Umbilical cord (tissue), 2 donors: ENCODE results near the gene BRICD5. TPM values are rescaled to one million over a fixed set of nuclear protein-coding genes. Genes with fewer than 3 reads are reported as not detected.

Source experiments
- DNase-seq: peaks from one replicate; pipeline ENCODE4 v3.0.0-alpha.2; 2015; ENCODE audit warnings: low spot score
- total RNA-seq: library from RNA; depleted of rRNA; stranded (reverse); fragments of >200 nt; gene quantifications from one replicate; pipeline ENCODE4 v1.2.3, GENCODE V29; 2014; ENCODE audit warnings: low replicate concordance; ENCODE audit not compliant: insufficient read depth

Gene BRICD5
- total RNA-seq, 1 donor from 2014 or later: 3.6 TPM

DNA sequence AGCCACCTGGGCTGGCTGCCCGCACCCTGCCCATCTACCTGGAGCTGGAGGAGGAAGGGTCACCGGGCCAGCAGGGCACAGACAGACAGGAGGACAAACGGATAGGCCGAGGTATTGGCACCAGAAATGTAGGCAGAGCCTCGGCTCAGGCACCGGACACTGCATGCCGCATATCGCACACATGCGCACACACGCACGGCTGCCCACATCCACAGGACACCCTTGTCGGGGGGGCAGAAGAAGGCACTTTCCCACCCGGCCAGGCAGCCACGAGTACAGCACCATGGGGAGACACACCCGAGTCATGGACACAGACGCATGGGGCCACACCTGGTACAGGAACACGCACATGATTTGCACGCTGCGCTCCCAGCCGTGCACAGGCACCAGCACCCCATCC, 28.7 kb downstream of the BRICD5 start:
- no peak for DNase-seq

- no peak for DNase-seq
Observed at GRCh38 chr16:2180962-2181923, 29.4 kb downstream of the BRICD5 start.

- DNase-seq: no peak
Observed at GRCh38 chr16:2180461-2180860, 30.2 kb downstream of the BRICD5 start.

- no peak for DNase-seq
Observed at GRCh38 chr16:2179576-2179975, 31.1 kb downstream of the BRICD5 start.

GRCh38 chr16:2179107-2179501, 31.6 kb downstream of the BRICD5 start:
- DNase-seq: no peak

- no peak for DNase-seq
Observed at GRCh38 chr16:2178321-2179106, 32.1 kb downstream of the BRICD5 start.

DNA sequence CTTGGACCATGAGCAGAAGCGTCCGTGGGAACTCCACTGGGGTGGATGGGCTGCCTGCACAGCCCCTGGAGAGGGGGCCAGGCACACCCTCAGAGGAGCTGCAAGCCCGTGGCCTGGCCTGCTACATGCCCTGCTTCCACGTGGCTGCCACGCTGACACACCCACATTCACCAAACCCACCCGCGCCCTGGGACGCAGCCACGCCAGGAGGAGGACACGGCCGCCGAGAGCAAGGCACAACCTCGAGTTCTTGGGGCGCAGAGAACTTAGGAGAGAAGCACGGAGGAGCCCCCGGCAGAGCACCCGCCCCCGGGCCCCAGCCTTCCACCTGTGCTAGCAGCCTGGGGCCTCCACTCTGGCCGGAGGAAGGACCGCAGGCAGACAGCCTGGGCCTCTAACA, 33.1 kb downstream of the BRICD5 start:
- DNase-seq: no peak

DNA sequence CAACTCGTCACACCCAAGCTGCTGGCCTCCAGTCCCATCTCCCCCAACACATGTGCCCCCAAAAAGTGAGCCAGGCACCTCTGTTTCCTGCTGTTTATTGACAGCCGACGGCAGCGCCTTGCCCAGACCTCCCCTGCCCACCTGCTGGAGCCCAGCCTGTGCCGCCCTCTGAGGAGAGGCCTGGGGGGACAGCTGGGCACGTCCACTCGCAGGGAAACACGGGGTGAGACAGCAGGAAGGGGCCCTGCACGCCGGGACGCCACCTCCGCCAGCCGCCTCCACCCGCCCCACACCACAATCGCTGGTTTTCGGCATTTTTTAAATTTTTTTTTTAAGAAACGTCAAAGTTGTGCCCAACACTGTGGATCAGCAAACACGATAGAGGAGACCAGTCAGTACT, 33.6 kb downstream of the BRICD5 start:
- no peak for DNase-seq

- no peak for DNase-seq
Observed at GRCh38 chr16:2176047-2176446, 34.6 kb downstream of the BRICD5 start.

- DNase-seq: no peak
Observed at GRCh38 chr16:2175454-2175853, 35.2 kb downstream of the BRICD5 start.

GRCh38 chr16:2174396-2175131, 36.1 kb downstream of the BRICD5 start:
- no peak for DNase-seq

DNA sequence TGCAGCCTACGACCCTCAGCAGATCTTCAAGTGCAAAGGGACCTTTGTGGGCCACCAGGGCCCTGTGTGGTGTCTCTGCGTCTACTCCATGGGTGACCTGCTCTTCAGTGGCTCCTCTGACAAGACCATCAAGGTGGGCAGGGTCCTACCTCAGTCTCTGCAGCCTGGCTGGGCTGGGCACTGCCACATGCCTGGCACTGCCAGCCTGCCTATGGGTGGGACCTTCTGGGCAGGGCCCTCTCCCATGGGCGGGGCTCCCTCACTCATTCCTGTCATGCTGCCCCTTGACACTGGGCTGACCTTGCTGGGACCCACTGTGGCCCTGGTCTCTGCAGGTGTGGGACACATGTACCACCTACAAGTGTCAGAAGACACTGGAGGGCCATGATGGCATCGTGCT, 36.7 kb downstream of the BRICD5 start:
- no peak for DNase-seq

GRCh38 chr16:2173366-2173765, 37.3 kb downstream of the BRICD5 start:
- no peak for DNase-seq

DNA sequence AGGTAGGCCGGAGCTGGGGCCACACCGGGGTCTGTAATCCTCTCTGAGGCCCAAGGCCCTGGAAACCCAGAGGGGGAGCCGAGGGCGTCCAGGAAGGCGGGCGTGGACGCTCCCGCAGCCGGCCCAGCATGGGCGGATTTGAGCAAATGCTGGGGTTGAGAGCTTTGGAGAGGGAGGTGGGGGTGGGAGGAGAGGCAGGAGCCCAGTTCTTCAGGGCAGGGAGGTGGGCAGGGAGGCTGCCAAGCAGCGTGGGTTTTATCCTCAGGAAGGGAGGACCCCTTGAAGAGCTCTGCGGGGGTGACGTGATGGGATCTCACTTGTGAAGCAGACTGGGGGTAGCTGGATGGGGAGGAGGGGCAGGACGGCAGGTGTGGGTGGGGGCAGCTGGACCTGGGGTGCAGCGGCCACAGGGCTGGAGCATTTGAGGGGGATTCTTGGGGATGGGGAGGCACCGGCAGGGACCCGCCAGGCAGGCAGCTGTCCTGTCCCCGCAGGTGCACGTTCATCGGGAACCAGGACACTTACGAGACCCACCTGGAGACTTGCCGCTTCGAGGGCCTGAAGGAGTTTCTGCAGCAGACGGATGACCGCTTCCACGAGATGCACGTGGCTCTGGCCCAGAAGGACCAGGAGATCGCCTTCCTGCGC, 37.9 kb downstream of the BRICD5 start:
- no peak for DNase-seq

DNA sequence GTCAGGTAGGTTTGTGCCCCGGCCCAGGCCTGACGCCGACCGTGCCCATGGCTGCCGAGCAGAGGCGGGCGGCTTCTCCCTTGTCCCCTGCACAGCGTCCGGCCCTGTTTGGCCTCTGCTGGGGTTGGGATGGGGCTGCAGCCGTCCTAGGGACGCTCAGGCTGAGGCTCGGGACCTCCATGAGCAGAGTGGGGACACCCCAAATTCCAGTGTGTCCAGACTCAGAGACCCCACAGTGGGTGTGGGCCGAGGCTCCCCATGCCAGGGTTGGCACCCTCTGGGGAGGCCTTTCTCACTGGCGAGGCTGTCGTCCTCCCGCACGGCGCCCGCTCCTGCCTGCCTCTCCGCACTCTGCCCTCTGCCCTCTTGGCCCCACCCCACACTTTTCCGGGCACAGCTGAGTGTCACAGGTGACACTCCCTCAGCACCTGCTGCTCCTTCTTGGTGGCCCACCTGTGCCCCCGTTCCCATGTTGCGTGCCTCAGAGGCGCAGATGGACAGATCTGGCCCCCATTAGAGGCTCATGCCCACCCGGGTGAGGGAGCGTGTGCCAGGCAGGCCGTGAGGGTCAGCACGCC, 39.0 kb downstream of the BRICD5 start:
- no peak for DNase-seq

DNA sequence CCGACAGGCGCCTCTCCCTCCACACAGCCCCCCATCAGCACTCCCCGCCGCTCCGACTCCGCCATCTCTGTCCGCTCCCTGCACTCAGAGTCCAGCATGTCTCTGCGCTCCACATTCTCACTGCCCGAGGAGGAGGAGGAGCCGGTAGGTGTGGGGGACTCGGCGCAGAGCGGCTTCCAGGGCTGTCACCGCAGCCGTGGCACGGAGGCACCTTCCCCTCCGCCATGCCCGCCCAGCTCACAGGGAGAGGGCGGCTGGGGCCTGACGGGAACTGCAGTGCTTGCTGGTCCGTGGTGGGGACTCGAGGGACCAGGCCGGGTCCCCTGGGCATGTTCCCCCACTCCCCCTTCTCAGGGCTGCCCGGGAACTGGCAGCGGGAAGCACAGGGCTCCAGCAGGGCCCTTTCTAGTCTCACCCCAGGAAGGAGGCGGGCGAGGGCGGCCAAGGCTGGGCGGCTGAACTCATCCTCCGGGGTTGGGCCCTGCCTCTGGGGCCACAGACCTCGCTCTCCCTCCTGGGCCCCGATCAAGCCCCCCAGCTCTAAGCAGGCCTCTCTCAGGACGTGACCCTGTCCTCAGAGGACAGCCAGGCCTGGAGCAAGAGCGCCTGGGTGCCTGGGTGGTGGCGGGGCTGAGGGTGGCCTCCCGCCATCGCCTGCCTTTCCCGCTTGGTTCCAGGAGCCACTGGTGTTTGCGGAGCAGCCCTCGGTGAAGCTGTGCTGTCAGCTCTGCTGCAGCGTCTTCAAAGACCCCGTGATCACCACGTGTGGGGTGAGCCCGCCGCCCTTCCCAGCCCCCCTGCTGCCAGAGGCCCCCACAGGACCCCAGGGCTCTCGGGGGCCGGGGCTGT, 39.9 kb downstream of the BRICD5 start:
- no peak for DNase-seq

GRCh38 chr16:2170080-2170479, 40.6 kb downstream of the BRICD5 start:
- DNase-seq: no peak

GRCh38 chr16:2167068-2167638, 43.5 kb downstream of the BRICD5 start:
- no peak for DNase-seq

GRCh38 chr16:2166263-2167067, 44.2 kb downstream of the BRICD5 start:
- no peak for DNase-seq
